Transverse colon (tissue), 4 donors: ENCODE measurements around the gene RUFY4. TPM values are rescaled to one million over a fixed set of nuclear protein-coding genes. Genes with fewer than 3 reads are reported as not detected.
"Not testable (repeated sequence)": the region's sequence is repeated elsewhere in the genome, so short reads cannot be mapped to it uniquely, and the experiment has no call there.

Experiments
- DNase-seq: peaks from one replicate; pipeline ENCODE4 v3.0.0-alpha.2; 2019
- H3K27ac ChIP-seq, 4 donors: fragments of 200-600 bp; sonication (generic); 2 replicates each; pipeline ENCODE4 v1.5.1; 2016 to 2018; ENCODE audit warnings: inconsistent platforms in 4 of 4
- H3K27me3 ChIP-seq: fragments of 200-600 bp; sonication (generic); 2 replicates; pipeline ENCODE4 v1.5.1; 2017; ENCODE audit warnings: inconsistent platforms
- H3K36me3 ChIP-seq, 4 donors: fragments of 200-600 bp; sonication (generic); 2 replicates each; pipeline ENCODE4 v1.5.1; 2017 to 2019; ENCODE audit warnings: inconsistent platforms in 4 of 4
- H3K4me1 ChIP-seq, 4 donors: fragments of 200-600 bp; sonication (generic); 2 replicates each; pipeline ENCODE4 v1.5.1; 2017 to 2020; ENCODE audit warnings: inconsistent platforms in 4 of 4
- H3K4me3 ChIP-seq, 4 donors: fragments of 200-600 bp; sonication (generic); 1 replicate in 1 of 4; 2 replicates in 3 of 4; pipeline versions ENCODE4 v1.5.1 to v1.6.1; 2017 to 2019; ENCODE audit warnings: inconsistent platforms in 4 of 4
- H3K9me3 ChIP-seq, 2 donors: fragments of 200-600 bp; sonication (generic); 2 replicates each; pipeline ENCODE4 v1.5.1; 2017 to 2019; ENCODE audit warnings: inconsistent platforms in 2 of 2
- EP300 ChIP-seq: sonication (generic); formaldehyde crosslinking; IDR thresholded peaks from one replicate; pipeline ENCODE4 v1.6.1; 2017; ENCODE audit warnings: antibody characterized with exemption, low read depth
- POLR2A ChIP-seq: fragments of 450-650 bp; IDR thresholded peaks from one replicate; pipeline ENCODE4 v1.6.1; 2016; ENCODE audit warnings: antibody characterized with exemption, mild to moderate bottlenecking, moderate library complexity
- POLR2AphosphoS5 ChIP-seq, 3 donors: sonication (generic); formaldehyde crosslinking; IDR thresholded peaks; one replicate each; pipeline ENCODE4 v1.6.1; 2016; ENCODE audit warnings: antibody characterized with exemption in 3 of 3
- WGBS, 2 donors: methylation state at CpG; one replicate each; pipeline ENCODE4 v1.1.5; 2018; ENCODE audit warnings: low coverage in 1 of 2; 5-methylcytosine and 5-hydroxymethylcytosine counted together
- in situ Hi-C, 4 donors: fragments of 200-750 bp; cut with MboI; loops; one replicate each; pipeline versions ENCODE4 v1.15.0 to v1.15.1; 2017; ENCODE audit warnings: low sequenced_read_pairs in 3 of 4, low pct_ligation_motif_present in 1 of 4, low pct_unique_long_range_greater_than_20kb in 1 of 4
- intact Hi-C: fragments of 100-400 bp; cut with DNase I; formaldehyde crosslinking; loops from one replicate; pipeline ENCODE4 v1.15.1; 2023; ENCODE audit warnings: low total_unique reads
- total RNA-seq, 4 donors: library from RNA; depleted of rRNA; stranded (reverse); fragments of >200 nt; gene quantifications; one replicate each; pipeline ENCODE4 v1.1.0, GENCODE V29; 2016
- TF ChIP-seq, protein P1 (sequence below), 5 experiments: fragments of 200-600 bp in 3 of 5; fragments of 450-650 bp in 2 of 5; sonication (generic) in 3 of 5; IDR thresholded peaks; 1 replicate in 2 of 5; 2 replicates in 3 of 5; pipeline ENCODE4 v1.5.1; 2016 to 2017; ENCODE audit warnings: antibody characterized with exemption in 5 of 5, inconsistent platforms in 3 of 5, mild to moderate bottlenecking in 2 of 5, moderate library complexity in 1 of 5

RUFY4 gene
- total RNA-seq, 4 donors from 2014 or later, result 1.9 TPM; not detected in 3

DNA sequence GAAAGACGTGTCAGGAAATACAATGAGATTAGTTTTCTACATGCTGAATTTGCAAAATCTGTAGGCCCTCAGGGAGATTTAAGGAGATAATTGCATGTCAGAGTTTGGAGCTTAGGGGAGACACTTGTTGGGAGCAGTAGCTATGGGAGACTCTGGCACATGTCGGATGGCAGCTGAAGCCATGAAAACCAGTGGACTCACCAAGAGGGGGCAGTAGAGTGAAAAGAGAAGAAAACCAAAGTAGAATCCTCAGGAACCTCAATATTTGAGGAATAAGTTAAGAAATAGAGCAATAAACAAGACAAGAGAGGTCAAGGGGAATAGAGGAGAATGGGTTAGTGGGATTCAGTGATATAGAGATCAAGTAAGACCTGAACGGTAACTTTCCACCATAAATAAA, 24.8 kb downstream of the RUFY4 start:
- 83 to 100% methylated on average over 2 to 3 of the region's 3 CpGs for WGBS, 2 donors
- intact Hi-C loops, result no loop called here
- Histone ChIP-seq H3K9me3 (no peaks in the 10 kb centered on the region), H3K27me3 (no peaks in the 10 kb centered on the region), H3K36me3 (no peaks in the 10 kb centered on the region), H3K4me1 (no peaks in the 10 kb centered on the region), H3K4me3 (no peak overlapping the region), H3K27ac (no peak overlapping the region)
- in situ Hi-C loops, result no loop called here
- TF ChIP-seq POLR2AphosphoS5 (IDR thresholded peaks at IDR 0.05), result no peak
- TF ChIP-seq POLR2A, result no peak
- TF ChIP-seq, protein P1, sequence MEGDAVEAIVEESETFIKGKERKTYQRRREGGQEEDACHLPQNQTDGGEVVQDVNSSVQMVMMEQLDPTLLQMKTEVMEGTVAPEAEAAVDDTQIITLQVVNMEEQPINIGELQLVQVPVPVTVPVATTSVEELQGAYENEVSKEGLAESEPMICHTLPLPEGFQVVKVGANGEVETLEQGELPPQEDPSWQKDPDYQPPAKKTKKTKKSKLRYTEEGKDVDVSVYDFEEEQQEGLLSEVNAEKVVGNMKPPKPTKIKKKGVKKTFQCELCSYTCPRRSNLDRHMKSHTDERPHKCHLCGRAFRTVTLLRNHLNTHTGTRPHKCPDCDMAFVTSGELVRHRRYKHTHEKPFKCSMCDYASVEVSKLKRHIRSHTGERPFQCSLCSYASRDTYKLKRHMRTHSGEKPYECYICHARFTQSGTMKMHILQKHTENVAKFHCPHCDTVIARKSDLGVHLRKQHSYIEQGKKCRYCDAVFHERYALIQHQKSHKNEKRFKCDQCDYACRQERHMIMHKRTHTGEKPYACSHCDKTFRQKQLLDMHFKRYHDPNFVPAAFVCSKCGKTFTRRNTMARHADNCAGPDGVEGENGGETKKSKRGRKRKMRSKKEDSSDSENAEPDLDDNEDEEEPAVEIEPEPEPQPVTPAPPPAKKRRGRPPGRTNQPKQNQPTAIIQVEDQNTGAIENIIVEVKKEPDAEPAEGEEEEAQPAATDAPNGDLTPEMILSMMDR (IDR thresholded peaks at IDR 0.05), result no peak
- no peak for TF ChIP-seq EP300
- DNase-seq, result no peak

DNA sequence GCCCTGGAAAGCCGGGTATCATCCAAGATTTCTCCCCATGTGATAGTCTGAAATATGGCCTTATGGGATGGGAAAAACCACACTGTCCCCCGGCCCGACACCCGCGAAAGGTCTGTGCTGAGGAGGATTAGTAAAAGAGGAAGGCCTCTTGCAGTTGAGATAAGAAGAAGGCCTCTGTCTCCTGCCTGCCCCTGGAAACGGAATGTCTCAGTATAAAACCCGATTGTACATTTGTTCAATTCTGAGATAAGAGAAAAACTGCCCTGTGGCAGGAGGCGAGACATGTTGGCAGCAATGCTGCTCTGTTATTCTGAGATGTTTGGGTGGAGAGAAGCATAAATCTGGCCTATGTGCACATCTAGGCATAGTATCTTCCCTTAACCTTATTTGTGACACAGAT, 26.8 kb downstream of the RUFY4 start:
- no peaks in the 10 kb centered on the region for H3K4me1 ChIP-seq
- DNase-seq, result no peak
- in situ Hi-C loops, result no loop called here
- H3K27me3 ChIP-seq, result no peaks in the 10 kb centered on the region
- TF ChIP-seq, protein P1 (IDR thresholded peaks at IDR 0.05), result no peak
- no peak for TF ChIP-seq POLR2AphosphoS5 (IDR thresholded peaks at IDR 0.05)
- no peak for TF ChIP-seq EP300
- no peak for TF ChIP-seq POLR2A
- no peak overlapping the region for H3K4me3 ChIP-seq
- no peak overlapping the region for H3K27ac ChIP-seq
- H3K36me3 ChIP-seq, result no peaks in the 10 kb centered on the region
- intact Hi-C loops, result no loop called here
- 78 to 80% methylated on average over 1 to 8 of the region's 8 CpGs for WGBS, 2 donors
- no peaks in the 10 kb centered on the region for H3K9me3 ChIP-seq

- 70 to 71% methylated on average over 2 to 3 of the region's 3 CpGs for WGBS, 2 donors
- TF ChIP-seq POLR2A, result no peak
- TF ChIP-seq EP300, result no peak
- TF ChIP-seq, protein P1 (IDR thresholded peaks at IDR 0.05), result no peak
- no peak for TF ChIP-seq POLR2AphosphoS5 (IDR thresholded peaks at IDR 0.05)
- Histone ChIP-seq H3K36me3 (no peaks in the 10 kb centered on the region), H3K4me1 (no peaks in the 10 kb centered on the region), H3K4me3 (no peak overlapping the region), H3K27ac (no peak overlapping the region), H3K27me3 (no peaks in the 10 kb centered on the region), H3K9me3 (no peaks in the 10 kb centered on the region)
- no peak for DNase-seq
- intact Hi-C loops, result no loop called here
- in situ Hi-C loops, result no loop called here
Observed at GRCh38 chr2:218097975-218098374, 28.9 kb downstream of the RUFY4 start.

- H3K27me3 ChIP-seq, H3K9me3 ChIP-seq, in situ Hi-C loops, H3K36me3 ChIP-seq, intact Hi-C loops, H3K4me1 ChIP-seq, H3K27ac ChIP-seq, H3K4me3 ChIP-seq, DNase-seq: not testable (repeated sequence)
- 85% methylated on average over 4 to 7 of the region's 7 CpGs for WGBS, 2 donors
Observed at GRCh38 chr2:218108834-218109233, 39.8 kb downstream of the RUFY4 start.

GRCh38 chr2:218121789-218122188, 52.7 kb downstream of the RUFY4 start:
- H3K4me3 ChIP-seq, DNase-seq, H3K9me3 ChIP-seq, in situ Hi-C loops, H3K36me3 ChIP-seq, H3K27ac ChIP-seq, intact Hi-C loops, H3K4me1 ChIP-seq: not testable (repeated sequence)
- H3K27me3 ChIP-seq, result peaks cover 13% of the 10 kb centered on the region
- 60 to 74% methylated on average over 4 of the region's 4 CpGs for WGBS, 2 donors

GRCh38 chr2:218122286-218122685, 53.2 kb downstream of the RUFY4 start:
- H3K4me1 ChIP-seq, DNase-seq, H3K4me3 ChIP-seq, H3K9me3 ChIP-seq, in situ Hi-C loops, intact Hi-C loops, H3K36me3 ChIP-seq, H3K27ac ChIP-seq: not testable (repeated sequence)
- H3K27me3 ChIP-seq, result peaks cover 18% of the 10 kb centered on the region
